Keratinocyte (primary cell): ENCODE data around the gene TMEM151A. TPM values are rescaled to one million over a fixed set of nuclear protein-coding genes. Genes with fewer than 3 reads are reported as not detected.
"Not testable (repeated sequence)": the region's sequence is repeated elsewhere in the genome, so short reads cannot be mapped to it uniquely, and the experiment has no call there.

Experiments
- DNase-seq: peaks from one replicate; pipeline ENCODE4 v3.0.0-alpha.2; 2011; ENCODE audit warnings: low read depth, missing footprints, low spot score
- FAIRE-seq: peaks from 2 replicates; lab custom pipeline; 2011; peaks lifted over from hg19 to GRCh38; lab: Jason Lieb, UNC
- H2AFZ ChIP-seq: 2 replicates; pipeline ENCODE4 v1.6.0; 2012; ENCODE audit warnings: low read length, control low read depth, inconsistent platforms; ENCODE audit not compliant: control insufficient read depth
- H3K27ac ChIP-seq: 2 replicates; pipeline ENCODE4 v1.5.1; 2011; ENCODE audit warnings: low read length; ENCODE audit not compliant: control insufficient read depth, insufficient read depth
- H3K27me3 ChIP-seq: 3 replicates; pipeline ENCODE4 v1.6.0; 2011; ENCODE audit warnings: low read length; ENCODE audit not compliant: control insufficient read depth, insufficient read depth; ENCODE audit errors: extremely low read depth
- H3K36me3 ChIP-seq, 2 experiments: 2 replicates in 1 of 2; 3 replicates in 1 of 2; pipeline ENCODE4 v1.5.1; 2011; ENCODE audit warnings: low read length in 2 of 2, mild to moderate bottlenecking in 1 of 2; ENCODE audit not compliant: control insufficient read depth in 2 of 2, insufficient read depth in 2 of 2; ENCODE audit errors: extremely low read depth in 1 of 2
- H3K4me1 ChIP-seq: 3 replicates; pipeline ENCODE4 v1.5.1; 2011; ENCODE audit warnings: low read length; ENCODE audit not compliant: control insufficient read depth, insufficient read depth; ENCODE audit errors: extremely low read depth
- H3K4me2 ChIP-seq: 3 replicates; pipeline ENCODE4 v1.6.0; 2011; ENCODE audit warnings: low read depth, low read length; ENCODE audit not compliant: control insufficient read depth, insufficient read depth; ENCODE audit errors: extremely low read depth
- H3K4me3 ChIP-seq, 3 experiments: fragments of 200-600 bp in 1 of 3; sonication (generic) in 1 of 3; 2 replicates in 2 of 3; 3 replicates in 1 of 3; pipeline ENCODE4 v1.5.1; 2011 to 2016; ENCODE audit warnings: low read length in 3 of 3, mild to moderate bottlenecking in 3 of 3, control low read depth in 2 of 3, inconsistent platforms in 1 of 3, low read depth in 1 of 3, mixed read lengths in 1 of 3, mixed run types in 1 of 3, moderate library complexity in 1 of 3; ENCODE audit not compliant: control insufficient read depth in 2 of 3, insufficient read depth in 2 of 3; ENCODE audit errors: extremely low read depth in 1 of 3
- H3K79me2 ChIP-seq: 2 replicates; pipeline ENCODE4 v1.6.0; 2012; ENCODE audit warnings: low read length; ENCODE audit not compliant: control insufficient read depth, insufficient read depth
- H3K9ac ChIP-seq: 3 replicates; pipeline ENCODE4 v1.6.0; 2011; ENCODE audit warnings: low read length; ENCODE audit not compliant: control insufficient read depth, insufficient read depth; ENCODE audit errors: extremely low read depth
- H3K9me1 ChIP-seq: 3 replicates; pipeline ENCODE4 v1.6.0; 2011; ENCODE audit warnings: low read length; ENCODE audit not compliant: control insufficient read depth, insufficient read depth; ENCODE audit errors: extremely low read depth
- H3K9me3 ChIP-seq: 2 replicates; pipeline ENCODE4 v1.5.1; 2012; ENCODE audit warnings: low read depth, low read length; ENCODE audit not compliant: control insufficient read depth
- H4K20me1 ChIP-seq: 3 replicates; pipeline ENCODE4 v1.6.0; 2011; ENCODE audit warnings: low read length; ENCODE audit not compliant: control insufficient read depth, insufficient read depth; ENCODE audit errors: extremely low read depth
- CTCF ChIP-seq, 3 experiments: IDR thresholded peaks in 1 of 3; conservative IDR thresholded peaks in 1 of 3; optimal IDR thresholded peaks in 1 of 3; 2 replicates in 2 of 3; 3 replicates in 1 of 3; pipeline versions ENCODE3 to v1.5.1; 2011; ENCODE audit warnings: low read length in 3 of 3, mild to moderate bottlenecking in 3 of 3, moderate library complexity in 2 of 3, control low read depth in 1 of 3, inconsistent platforms in 1 of 3; ENCODE audit not compliant: insufficient read depth in 2 of 3; ENCODE audit errors: extremely low read depth in 1 of 3
- EZH2 ChIP-seq: IDR thresholded peaks from one replicate; pipeline ENCODE4 v1.6.1; 2012; ENCODE audit warnings: inconsistent platforms, mild to moderate bottlenecking, low read length, moderate library complexity
- dilution Hi-C: fragments of 300-500 bp; cut with MboI; formaldehyde crosslinking; loops from one replicate; pipeline ENCODE4 v1.7.0; 2020; ENCODE audit warnings: low sequenced_read_pairs; ENCODE audit not compliant: extremely low pct_ligation_motif_present
- polyA plus RNA-seq, 5 experiments: library from polyadenylated mRNA; depleted of rRNA in 3 of 5; stranded (reverse) in 3 of 5; stranded (forward) in 1 of 5; unstranded in 1 of 5; fragments of >200 nt; gene quantifications; 1 replicate in 1 of 5; 2 replicates in 3 of 5; 3 replicates in 1 of 5; pipeline versions ENCODE4 v1.2.1 to v1.2.3, GENCODE V29; 2011 to 2012; ENCODE audit warnings: missing spikeins in 2 of 5, low read depth in 1 of 5, low replicate concordance in 1 of 5

Gene TMEM151A
- polyA plus RNA-seq, 1 donor (not counting 4 experiments of a cell fraction or from before 2014, with no cell fraction given): not detected

- H3K36me3 ChIP-seq, H3K4me3 ChIP-seq, H3K4me2 ChIP-seq, H2AFZ ChIP-seq, dilution Hi-C loops, H3K27ac ChIP-seq, FAIRE-seq, DNase-seq, H4K20me1 ChIP-seq, H3K9me3 ChIP-seq, H3K9me1 ChIP-seq, H3K79me2 ChIP-seq, H3K27me3 ChIP-seq, H3K9ac ChIP-seq: not testable (repeated sequence)
- peaks cover 25% of the 10 kb centered on the region for H3K4me1 ChIP-seq
Observed at GRCh38 chr11:66320748-66321147, 29.1 kb downstream of the TMEM151A start.

GRCh38 chr11:66321606-66322005, 29.9 kb downstream of the TMEM151A start:
- no peak for DNase-seq
- no peaks in the 10 kb centered on the region for H3K79me2 ChIP-seq
- H2AFZ ChIP-seq: no peak overlapping the region
- no peak overlapping the region for H3K4me2 ChIP-seq
- dilution Hi-C loops: no loop called here
- no peaks in the 10 kb centered on the region for H3K9me1 ChIP-seq
- H3K27me3 ChIP-seq: peaks cover 1% of the 10 kb centered on the region
- TF ChIP-seq CTCF (optimal IDR thresholded peaks at IDR 0.05 in 1 of 3, IDR thresholded peaks at IDR 0.05 in 1 of 3, conservative IDR thresholded peaks at IDR 0.05 in 1 of 3; ENCODE audit: extremely low read depth in 1 of 3, insufficient read depth in 2 of 3, low read length in 3 of 3) (no peak), EZH2 (no peak)
- no peak overlapping the region for H3K9ac ChIP-seq
- H3K27ac ChIP-seq: no peak overlapping the region
- H3K36me3 ChIP-seq: no peaks in the 10 kb centered on the region
- peaks cover 28% of the 10 kb centered on the region for H3K4me1 ChIP-seq
- H4K20me1 ChIP-seq: no peaks in the 10 kb centered on the region
- H3K9me3 ChIP-seq: no peaks in the 10 kb centered on the region
- H3K4me3 ChIP-seq: no peak overlapping the region
- no peak for FAIRE-seq

GRCh38 chr11:66322732-66323427, 31.2 kb downstream of the TMEM151A start:
- FAIRE-seq: no peak
- Histone ChIP-seq H4K20me1 (no peaks in the 10 kb centered on the region), H2AFZ (no peak overlapping the region), H3K27me3 (no peaks in the 10 kb centered on the region), H3K9me1 (no peaks in the 10 kb centered on the region), H3K36me3 (no peaks in the 10 kb centered on the region), H3K4me3 (no peak overlapping the region), H3K9me3 (no peaks in the 10 kb centered on the region), H3K4me1 (peaks cover 36% of the 10 kb centered on the region), H3K9ac (no peak overlapping the region), H3K4me2 (no peak overlapping the region), H3K79me2 (no peaks in the 10 kb centered on the region), H3K27ac (no peak overlapping the region)
- dilution Hi-C loops: no loop called here
- no peak for TF ChIP-seq EZH2
- no peak for TF ChIP-seq CTCF (optimal IDR thresholded peaks at IDR 0.05 in 1 of 3, IDR thresholded peaks at IDR 0.05 in 1 of 3, conservative IDR thresholded peaks at IDR 0.05 in 1 of 3; ENCODE audit: extremely low read depth in 1 of 3, insufficient read depth in 2 of 3, low read length in 3 of 3)
- no peak for DNase-seq
